AG09319 (cell line): ENCODE data around the gene DHRS7.

Experiments used
- DNase-seq: peaks from one replicate; pipeline ENCODE4 v3.0.0-alpha.2; 2010; ENCODE audit warnings: low read depth; ENCODE audit errors: extremely low read depth
- TF ChIP-seq, protein P1 (sequence below): IDR thresholded peaks from 2 replicates; pipeline ENCODE4 v1.5.1; 2011; ENCODE audit warnings: low read depth, mild to moderate bottlenecking, inconsistent platforms, low read length, moderate library complexity

The DHRS7 gene

GRCh38 chr14:60174352-60175254, 9.4 kb upstream of the DHRS7 start:
- DNase-seq = no peak
- TF ChIP-seq, protein P1, sequence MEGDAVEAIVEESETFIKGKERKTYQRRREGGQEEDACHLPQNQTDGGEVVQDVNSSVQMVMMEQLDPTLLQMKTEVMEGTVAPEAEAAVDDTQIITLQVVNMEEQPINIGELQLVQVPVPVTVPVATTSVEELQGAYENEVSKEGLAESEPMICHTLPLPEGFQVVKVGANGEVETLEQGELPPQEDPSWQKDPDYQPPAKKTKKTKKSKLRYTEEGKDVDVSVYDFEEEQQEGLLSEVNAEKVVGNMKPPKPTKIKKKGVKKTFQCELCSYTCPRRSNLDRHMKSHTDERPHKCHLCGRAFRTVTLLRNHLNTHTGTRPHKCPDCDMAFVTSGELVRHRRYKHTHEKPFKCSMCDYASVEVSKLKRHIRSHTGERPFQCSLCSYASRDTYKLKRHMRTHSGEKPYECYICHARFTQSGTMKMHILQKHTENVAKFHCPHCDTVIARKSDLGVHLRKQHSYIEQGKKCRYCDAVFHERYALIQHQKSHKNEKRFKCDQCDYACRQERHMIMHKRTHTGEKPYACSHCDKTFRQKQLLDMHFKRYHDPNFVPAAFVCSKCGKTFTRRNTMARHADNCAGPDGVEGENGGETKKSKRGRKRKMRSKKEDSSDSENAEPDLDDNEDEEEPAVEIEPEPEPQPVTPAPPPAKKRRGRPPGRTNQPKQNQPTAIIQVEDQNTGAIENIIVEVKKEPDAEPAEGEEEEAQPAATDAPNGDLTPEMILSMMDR = no peak

DNA sequence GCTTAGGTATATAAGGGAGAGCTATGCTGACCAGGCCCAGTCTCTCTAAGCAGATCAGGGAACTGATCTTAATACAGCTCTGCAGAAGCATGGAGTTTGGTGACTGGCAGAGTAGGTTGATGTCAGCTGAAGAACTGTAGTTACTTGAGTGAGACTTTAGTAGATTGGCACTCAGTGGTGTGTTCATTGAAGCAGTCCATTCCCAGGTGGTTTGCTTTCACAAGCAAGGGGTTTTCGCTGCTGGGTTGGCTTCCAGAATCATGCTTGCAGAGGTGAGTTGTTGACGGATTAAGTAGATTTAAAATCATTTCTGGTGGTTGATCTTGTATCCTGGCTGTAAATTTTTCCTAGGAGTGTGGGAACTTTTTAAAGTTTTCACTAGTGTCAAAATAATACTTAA, 6.5 kb upstream of the DHRS7 start:
- DNase-seq = no peak
- TF ChIP-seq, protein P1 = no peak

- DNase-seq = no peak
- TF ChIP-seq, protein P1 = no peak
Measured at GRCh38 chr14:60170948-60171347, 5.8 kb upstream of the DHRS7 start.

DNA sequence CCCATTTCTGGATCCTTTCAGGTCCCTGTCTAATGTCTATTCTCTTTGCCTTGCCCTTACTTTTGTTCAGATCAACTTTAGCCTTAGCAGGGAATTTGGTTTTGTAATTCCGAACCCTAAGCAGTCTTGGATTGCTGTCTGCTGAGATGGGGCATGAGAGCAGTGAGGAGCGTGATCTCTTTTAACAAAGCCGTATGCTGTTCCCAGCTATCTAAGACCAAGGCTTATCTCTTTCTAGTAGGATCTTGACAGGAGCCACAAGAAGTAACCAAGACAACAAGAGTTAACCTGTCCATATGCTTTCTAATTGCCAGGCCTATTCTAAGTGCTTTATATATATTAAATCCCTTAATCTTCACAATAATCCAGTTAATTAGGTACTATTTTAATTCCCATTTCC, 4.5 kb upstream of the DHRS7 start:
- TF ChIP-seq, protein P1 = no peak
- no peak for DNase-seq

- TF ChIP-seq, protein P1 = no peak
- no peak for DNase-seq
Measured at GRCh38 chr14:60166142-60166541, 944 bp upstream of the DHRS7 start.

DNA sequence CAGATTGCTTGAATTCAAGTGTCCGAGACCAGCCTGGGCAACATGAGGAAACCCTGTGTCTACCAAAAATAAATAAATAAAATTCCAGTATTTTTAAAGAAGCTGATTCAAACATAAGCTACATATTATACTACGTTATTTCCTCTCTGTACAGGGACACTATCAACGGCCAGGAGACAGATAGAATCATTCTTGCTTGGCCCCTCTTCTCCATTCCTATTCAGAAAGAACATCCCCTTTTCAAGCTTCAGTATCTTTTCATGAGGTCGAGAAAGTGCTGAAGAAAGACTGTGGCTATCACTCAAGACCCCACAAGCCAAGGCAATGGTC, 314 bp upstream of the DHRS7 start:
- TF ChIP-seq, protein P1 = no peak
- DNase-seq = no peak

DNA sequence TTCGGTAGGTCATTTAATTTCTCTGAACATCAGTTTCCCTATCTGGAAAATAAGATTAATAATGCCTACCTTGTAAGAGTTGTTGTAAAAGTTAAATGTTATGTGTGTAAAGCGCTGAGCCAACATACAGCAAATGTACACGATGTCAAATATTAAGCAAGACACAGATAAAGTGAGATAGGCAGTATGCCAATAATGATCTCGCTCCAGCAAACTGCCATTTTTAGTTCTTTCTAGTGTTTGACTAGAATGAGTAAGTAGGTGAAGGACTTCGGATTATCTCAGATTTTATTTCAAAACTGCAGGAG, 840 bp downstream of the DHRS7 start:
- TF ChIP-seq, protein P1 = no peak
- no peak for DNase-seq
